Heart left ventricle (tissue), 13 donors: ENCODE measurements around the gene ARHGAP26.

ENCODE experiments used
- POLR2A ChIP-seq, 2 donors: fragments of 450-650 bp; IDR thresholded peaks; one replicate each; pipeline ENCODE4 v1.6.1; 2017; ENCODE audit warnings: antibody characterized with exemption in 2 of 2, mild to moderate bottlenecking in 2 of 2, moderate library complexity in 2 of 2
- TF ChIP-seq, protein P1 (sequence below), 12 donors: fragments of 200-600 bp; sonication (generic) in 4 of 12; IDR thresholded peaks; one replicate each; pipeline versions ENCODE4 v1.5.0 to v1.8.0; 2018 to 2022; ENCODE audit warnings: antibody characterized with exemption in 12 of 12, mild to moderate bottlenecking in 5 of 12
- donor health status: ischemic (EF 13 %, LVEDD 7.1; RV severe dilation, severe dysfunction).
- donor health status: DM: no; HTN: yes; CAD: no.
- donor health status: DM: no; HTN: no; CAD: no.
- donor health status: ischemic (EF 25% LVEDD 6.9; RV normal size, moderate dysfunction).
- donor health status: ischemic (EF 25% LVEDD 5.7; RV mildly dilated, moderate dysfunction).
- donor health status: ischemic (EF 35%, LVEDD 5.7; RV mildly dilated, moderate dysfunction).
- donor health status: nonischemic (EF 11% LVEDD 7.7; RV severe dilation, severe dysfunction).
- donor health status: DM: yes; HTN: yes; CAD: no.
- donor health status: PGD.
- donor health status: ischemic (EF 29% LVEDD 5.4; RV normal size, mild dysfunction).
- donor health status: nonischemic (EF 23%, LVEDD 6.1; RV moderate dilation, normal function).

DNA sequence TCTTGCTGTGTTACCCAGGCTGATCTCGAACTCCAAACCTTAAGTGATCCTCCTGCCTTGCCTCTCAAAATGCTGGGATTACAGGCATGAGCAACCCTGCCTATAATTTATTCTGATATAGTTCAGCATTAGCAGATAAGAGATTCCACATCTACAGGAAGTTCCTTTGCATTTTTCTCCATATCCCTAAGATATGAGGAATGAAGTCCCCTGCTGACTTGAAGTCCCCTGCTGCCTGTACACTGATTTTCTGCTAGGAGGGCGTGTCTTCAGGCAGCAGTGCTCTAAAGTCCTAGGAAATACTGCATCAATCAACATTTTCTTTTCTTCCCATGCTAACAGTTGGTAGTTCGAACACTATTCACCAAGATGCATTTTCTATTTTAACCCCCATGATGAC, 105.8 kb downstream of the ARHGAP26 start:
- TF ChIP-seq POLR2A (IDR thresholded peaks at IDR 0.05), result no peak
- TF ChIP-seq, protein P1, sequence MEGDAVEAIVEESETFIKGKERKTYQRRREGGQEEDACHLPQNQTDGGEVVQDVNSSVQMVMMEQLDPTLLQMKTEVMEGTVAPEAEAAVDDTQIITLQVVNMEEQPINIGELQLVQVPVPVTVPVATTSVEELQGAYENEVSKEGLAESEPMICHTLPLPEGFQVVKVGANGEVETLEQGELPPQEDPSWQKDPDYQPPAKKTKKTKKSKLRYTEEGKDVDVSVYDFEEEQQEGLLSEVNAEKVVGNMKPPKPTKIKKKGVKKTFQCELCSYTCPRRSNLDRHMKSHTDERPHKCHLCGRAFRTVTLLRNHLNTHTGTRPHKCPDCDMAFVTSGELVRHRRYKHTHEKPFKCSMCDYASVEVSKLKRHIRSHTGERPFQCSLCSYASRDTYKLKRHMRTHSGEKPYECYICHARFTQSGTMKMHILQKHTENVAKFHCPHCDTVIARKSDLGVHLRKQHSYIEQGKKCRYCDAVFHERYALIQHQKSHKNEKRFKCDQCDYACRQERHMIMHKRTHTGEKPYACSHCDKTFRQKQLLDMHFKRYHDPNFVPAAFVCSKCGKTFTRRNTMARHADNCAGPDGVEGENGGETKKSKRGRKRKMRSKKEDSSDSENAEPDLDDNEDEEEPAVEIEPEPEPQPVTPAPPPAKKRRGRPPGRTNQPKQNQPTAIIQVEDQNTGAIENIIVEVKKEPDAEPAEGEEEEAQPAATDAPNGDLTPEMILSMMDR (IDR thresholded peaks at IDR 0.05), result no peak
